ENCODE results near the gene MRPS27.
"Not testable (repeated sequence)": the region's sequence is repeated elsewhere in the genome, so short reads cannot be mapped to it uniquely, and the experiment has no call there.

The MRPS27 gene

DNA sequence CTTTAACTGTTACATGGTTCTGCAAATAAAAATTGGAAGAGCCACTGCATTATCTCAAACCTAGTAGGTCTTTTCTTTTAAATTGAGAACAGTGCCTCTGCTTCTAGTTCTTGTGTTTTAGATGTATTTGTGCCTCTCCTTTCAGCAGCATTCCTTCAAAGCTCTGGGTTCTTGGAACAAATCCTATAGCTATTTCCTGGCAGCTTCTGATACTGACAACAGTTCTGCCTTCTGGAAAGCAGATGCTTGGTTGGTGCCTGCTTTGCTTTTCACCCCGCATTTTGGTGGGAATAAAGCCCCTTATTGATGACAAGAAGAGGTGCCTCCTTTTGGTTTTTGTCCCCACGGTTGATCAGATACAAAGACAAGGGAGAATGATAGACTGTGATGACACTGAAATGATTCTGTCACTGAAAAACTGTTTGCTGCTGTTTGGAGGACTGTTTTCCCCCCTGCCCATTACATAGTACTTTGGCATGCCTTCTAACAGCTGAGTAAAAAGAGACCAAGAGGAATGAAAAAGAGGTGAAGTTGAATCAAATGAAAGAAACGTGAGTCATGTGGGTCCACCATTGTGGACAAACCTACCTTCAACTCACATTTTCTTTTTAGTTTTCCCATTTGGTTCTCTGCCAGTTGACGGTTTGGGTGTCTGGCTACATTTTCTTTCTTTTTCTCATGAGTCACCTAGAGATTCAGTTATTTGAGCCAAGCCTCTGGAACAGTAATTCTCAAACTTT, 5.7 kb upstream of the MRPS27 start:
- DNase-seq, result no peak

DNA sequence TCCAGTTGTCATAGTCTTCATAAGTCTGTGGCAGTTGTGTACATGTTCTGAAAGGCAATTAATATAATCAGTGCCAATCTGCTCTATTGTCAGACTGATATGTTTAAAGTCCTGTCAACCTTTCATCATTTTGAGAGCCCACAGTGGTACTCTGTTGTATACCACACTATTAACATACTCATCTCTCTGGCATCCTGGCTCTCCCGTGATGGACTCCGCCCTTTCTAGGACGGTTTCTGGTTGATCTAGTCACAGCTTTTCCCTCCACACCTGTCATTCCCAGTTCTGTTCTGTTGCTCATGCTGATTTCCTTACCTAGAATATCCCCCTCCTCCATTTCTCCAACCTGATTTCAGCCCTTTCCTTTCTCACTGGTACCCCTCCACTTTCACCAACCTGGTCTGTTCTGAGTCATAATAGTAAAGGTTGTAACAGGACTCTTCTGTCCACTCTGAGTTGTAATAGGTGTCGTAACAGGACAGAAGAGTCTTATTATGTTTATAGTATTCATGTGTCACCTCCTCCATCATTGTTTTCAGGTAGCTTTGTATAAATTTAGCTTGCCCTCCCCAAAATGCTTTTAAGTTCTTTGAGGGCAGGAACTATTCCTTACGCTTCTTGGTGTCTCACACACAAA, 4.3 kb upstream of the MRPS27 start:
- DNase-seq, result no peak

DNA sequence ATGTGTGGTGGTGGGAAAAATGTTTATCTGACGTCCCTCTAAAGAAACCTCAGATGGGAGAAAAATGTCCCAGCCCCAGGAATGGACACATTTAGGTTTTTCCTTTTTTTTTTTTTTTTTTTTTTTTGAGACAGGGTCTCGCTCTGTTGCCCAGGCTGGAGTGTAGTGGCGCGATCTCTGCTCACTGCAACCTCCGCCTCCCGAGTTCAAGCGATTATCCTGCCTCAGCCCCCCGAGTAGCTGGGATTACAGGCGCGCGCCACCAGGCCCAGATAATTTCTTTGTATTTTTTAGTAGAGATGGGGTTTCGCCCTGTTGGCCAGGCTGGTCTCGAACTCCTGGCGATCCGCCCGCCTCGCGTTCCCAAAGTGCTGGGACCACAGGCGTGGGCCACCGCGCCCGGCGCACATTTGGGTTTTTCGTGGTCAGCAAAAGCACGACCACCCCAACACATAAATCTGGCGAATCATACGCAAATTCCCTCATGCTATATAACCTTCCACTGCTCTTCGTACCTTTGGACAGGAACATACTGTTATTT, 535 bp downstream of the MRPS27 start:
- DNase-seq, result not testable (repeated sequence)

- DNase-seq, result no peak
These were observed 5.4 kb downstream of the MRPS27 start for GRCh38 chr5:72314571-72315172.

- DNase-seq, result no peak
These were observed 6.9 kb downstream of the MRPS27 start for GRCh38 chr5:72313141-72313540.

GRCh38 chr5:72308853-72309191, 11.2 kb downstream of the MRPS27 start:
- DNase-seq, result no peak

GRCh38 chr5:72307968-72308852, 11.8 kb downstream of the MRPS27 start:
- DNase-seq, result peak; percentile 92 to 94

GRCh38 chr5:72307573-72307967, 12.5 kb downstream of the MRPS27 start:
- no peak for DNase-seq

DNA sequence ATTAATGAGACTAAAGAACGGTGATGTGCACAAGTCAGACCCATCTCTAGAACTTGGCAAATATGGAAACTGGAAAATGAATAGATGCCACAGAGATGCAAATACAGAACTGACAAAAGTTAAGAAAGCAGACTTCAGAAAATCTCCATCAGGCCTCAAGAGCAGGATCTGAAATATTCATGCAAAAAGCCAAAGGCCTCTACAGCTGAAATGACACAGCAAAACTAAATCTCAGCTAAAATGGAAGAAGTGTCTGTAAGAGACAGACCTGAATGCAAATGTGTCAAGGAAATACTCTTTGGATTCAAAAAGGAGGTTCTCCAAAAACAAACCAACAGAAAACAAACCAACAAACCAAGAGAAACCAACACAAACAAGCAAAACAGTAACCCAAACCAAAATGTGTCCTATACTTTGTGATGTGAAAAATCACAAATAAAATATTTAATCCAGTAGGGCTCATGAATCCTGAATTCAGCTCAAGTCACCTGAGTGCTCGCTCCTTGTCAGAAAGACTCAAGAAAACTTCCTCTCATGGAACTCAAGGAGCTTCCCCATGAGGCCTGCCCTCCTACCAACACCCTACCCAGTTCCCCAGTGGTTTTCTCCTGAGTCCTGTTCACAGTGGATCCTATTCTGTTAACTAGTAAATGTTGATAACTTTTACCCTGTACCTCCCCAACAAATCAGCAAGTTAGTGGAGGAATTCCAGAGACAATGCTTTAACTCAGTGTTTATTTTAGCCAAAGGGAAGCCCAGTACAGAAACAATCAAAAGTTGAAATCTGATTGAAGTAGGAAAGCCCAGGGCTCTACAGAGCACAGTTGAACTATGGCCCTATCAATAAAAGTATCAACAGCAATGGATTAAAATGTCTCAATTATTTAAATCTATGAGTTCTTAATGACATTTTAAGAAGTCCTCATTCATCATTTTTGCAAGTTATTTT, 14.6 kb downstream of the MRPS27 start:
- DNase-seq, result no peak

- DNase-seq, result no peak
These were observed 17.9 kb downstream of the MRPS27 start for GRCh38 chr5:72302171-72302570.

DNA sequence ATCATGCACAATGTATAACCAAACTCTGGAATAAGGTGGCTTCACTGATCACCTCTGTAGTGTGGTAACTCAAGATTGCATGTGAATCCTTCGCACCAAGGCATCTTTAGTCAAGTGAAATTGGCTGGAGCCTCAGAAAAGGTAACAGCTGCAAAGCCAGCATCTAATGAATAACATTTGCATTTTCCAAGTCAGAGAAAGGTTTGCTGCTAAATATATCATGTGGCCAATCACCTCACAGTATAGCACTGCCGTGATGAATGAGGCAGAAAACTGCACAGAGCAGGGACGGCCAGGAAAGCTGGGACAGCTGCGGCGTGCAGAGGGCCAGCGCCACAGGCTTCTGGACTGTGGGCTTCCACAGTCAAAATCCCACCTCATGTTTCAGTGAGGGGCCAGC, 18.5 kb downstream of the MRPS27 start:
- no peak for DNase-seq

- DNase-seq, result no peak
These were observed 19.3 kb downstream of the MRPS27 start for GRCh38 chr5:72300590-72301339.

GRCh38 chr5:72298711-72299110, 21.3 kb downstream of the MRPS27 start:
- DNase-seq, result no peak

GRCh38 chr5:72298136-72298535, 21.9 kb downstream of the MRPS27 start:
- DNase-seq, result not testable (repeated sequence)

GRCh38 chr5:72296256-72296655, 23.8 kb downstream of the MRPS27 start:
- no peak for DNase-seq

DNA sequence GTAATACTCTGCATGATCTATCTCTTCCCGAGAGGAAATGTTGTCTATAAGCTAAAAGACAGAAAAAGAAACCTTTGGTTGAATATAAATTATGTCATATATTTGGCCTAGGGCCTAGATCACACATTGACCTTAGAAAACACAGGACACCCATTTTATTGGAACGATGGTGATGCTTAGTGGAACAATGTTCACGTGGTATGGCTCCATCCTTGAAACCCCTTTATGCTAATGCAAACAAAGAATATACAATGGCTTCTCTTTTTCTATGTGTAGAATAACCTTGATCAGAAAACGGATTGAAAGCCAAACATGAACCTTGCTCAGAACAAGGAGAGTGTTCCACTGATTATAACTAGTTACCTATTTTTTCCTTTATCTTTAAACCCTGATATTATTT, 24.5 kb downstream of the MRPS27 start:
- no peak for DNase-seq

GRCh38 chr5:72294473-72294872, 25.6 kb downstream of the MRPS27 start:
- DNase-seq, result no peak

GRCh38 chr5:72293495-72294055, 26.5 kb downstream of the MRPS27 start:
- DNase-seq, result no peak

GRCh38 chr5:72292411-72292810, 27.6 kb downstream of the MRPS27 start:
- no peak for DNase-seq

DNA sequence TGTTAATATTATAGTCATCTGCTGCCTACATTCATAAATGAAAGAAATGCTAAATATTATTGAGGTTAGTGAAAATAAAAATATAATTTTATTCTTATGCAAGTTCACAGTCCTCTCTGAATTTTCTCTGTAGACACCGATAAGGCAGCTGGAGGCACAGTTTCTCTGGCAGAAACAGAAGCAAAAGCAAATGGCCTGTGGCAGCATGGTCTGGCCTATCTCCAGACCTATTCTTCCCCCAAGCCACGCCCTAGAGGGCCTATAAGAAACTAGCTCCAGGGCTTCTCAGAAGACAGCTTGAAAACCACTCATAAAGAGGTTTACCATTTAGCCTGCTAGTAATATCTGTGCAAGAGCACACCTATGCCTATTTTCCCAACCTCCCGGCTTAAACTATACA, 28.4 kb downstream of the MRPS27 start:
- no peak for DNase-seq
